Hindlimb muscle (tissue), 1 donor: ENCODE data around the gene ANKFY1. TPM values are rescaled to one million over a fixed set of nuclear protein-coding genes. Genes with fewer than 3 reads are reported as not detected.
A peak's percentile ranks its signal among the peaks of the same experiment; 100 is the strongest.

Experiments
- DNase-seq: peaks from one replicate; pipeline ENCODE4 v3.0.0-alpha.2; 2013
- polyA plus RNA-seq: library from polyadenylated mRNA; unstranded; fragments of 120-200 nt; gene quantifications from one replicate; pipeline ENCODE4 v1.2.1, GENCODE V29; 2013; ENCODE audit not compliant: insufficient read length

The ANKFY1 gene
- 27.3 TPM for polyA plus RNA-seq

- DNase-seq, result peak; percentile 98
Observed at GRCh38 chr17:4263282-4264215, at the start of gene ANKFY1. ANKFY1 (minus strand) TSS chr17:4263979; CDS start chr17:4263941, 38 bp downstream.

- no peak for DNase-seq
Observed at GRCh38 chr17:4310354-4311060, 46.7 kb upstream of the ANKFY1 start.

GRCh38 chr17:4309897-4310296 is 46.1 kb upstream of the ANKFY1 start:
- no peak for DNase-seq

GRCh38 chr17:4307179-4307930 is 43.6 kb upstream of the ANKFY1 start:
- no peak for DNase-seq

- DNase-seq, result no peak
Observed at GRCh38 chr17:4305224-4305623, 41.4 kb upstream of the ANKFY1 start.

- DNase-seq, result peak; percentile 40
Observed at GRCh38 chr17:4304417-4305027, 40.7 kb upstream of the ANKFY1 start.

GRCh38 chr17:4301066-4301465 is 37.3 kb upstream of the ANKFY1 start:
- no peak for DNase-seq

GRCh38 chr17:4297351-4297750 is 33.6 kb upstream of the ANKFY1 start:
- no peak for DNase-seq

- DNase-seq, result no peak
Observed at GRCh38 chr17:4295686-4296085, 31.9 kb upstream of the ANKFY1 start.

GRCh38 chr17:4293572-4293971 is 29.8 kb upstream of the ANKFY1 start:
- no peak for DNase-seq

GRCh38 chr17:4287710-4288109 is 23.9 kb upstream of the ANKFY1 start:
- no peak for DNase-seq

- no peak for DNase-seq
Observed at GRCh38 chr17:4276514-4276913, 12.7 kb upstream of the ANKFY1 start.

- no peak for DNase-seq
Observed at GRCh38 chr17:4272972-4273368, 9.2 kb upstream of the ANKFY1 start.

GRCh38 chr17:4272213-4272971 is 8.6 kb upstream of the ANKFY1 start:
- no peak for DNase-seq

GRCh38 chr17:4270736-4271135 is 7.0 kb upstream of the ANKFY1 start:
- DNase-seq, result peak; percentile 18

GRCh38 chr17:4269915-4270314 is 6.1 kb upstream of the ANKFY1 start:
- DNase-seq, result no peak

- no peak for DNase-seq
Observed at GRCh38 chr17:4267402-4267801, 3.6 kb upstream of the ANKFY1 start.

GRCh38 chr17:4266550-4266949 is 2.8 kb upstream of the ANKFY1 start:
- DNase-seq, result no peak

- no peak for DNase-seq
Observed at GRCh38 chr17:4262703-4263102, 1.1 kb downstream of the ANKFY1 start.

GRCh38 chr17:4261452-4261851 is 2.3 kb downstream of the ANKFY1 start:
- DNase-seq, result no peak

GRCh38 chr17:4258867-4259266 is 4.9 kb downstream of the ANKFY1 start:
- no peak for DNase-seq

GRCh38 chr17:4256952-4257351 is 6.8 kb downstream of the ANKFY1 start:
- no peak for DNase-seq
